ENCODE results near the gene ZBTB20.
A peak's percentile ranks its signal among the peaks of the same experiment; 100 is the strongest.
"Not testable (repeated sequence)": the region's sequence is repeated elsewhere in the genome, so short reads cannot be mapped to it uniquely, and the experiment has no call there.

The ZBTB20 gene

GRCh38 chr3:115148142-115148790 is 1.2 kb upstream of the ZBTB20 start:
- FAIRE-seq (no peak), DNase-seq (ENCODE audit: insufficient read length, low spot score) (no peak)

- FAIRE-seq (peak; percentile 97), DNase-seq (ENCODE audit: insufficient read length, low spot score) (peak; percentile 92)
Observed at GRCh38 chr3:115147329-115148141, 447 bp upstream of the ZBTB20 start.

GRCh38 chr3:115146032-115146417 is 1.1 kb downstream of the ZBTB20 start:
- DNase-seq (ENCODE audit: insufficient read length, low spot score) (peak; percentile 37), FAIRE-seq (no peak)

DNA sequence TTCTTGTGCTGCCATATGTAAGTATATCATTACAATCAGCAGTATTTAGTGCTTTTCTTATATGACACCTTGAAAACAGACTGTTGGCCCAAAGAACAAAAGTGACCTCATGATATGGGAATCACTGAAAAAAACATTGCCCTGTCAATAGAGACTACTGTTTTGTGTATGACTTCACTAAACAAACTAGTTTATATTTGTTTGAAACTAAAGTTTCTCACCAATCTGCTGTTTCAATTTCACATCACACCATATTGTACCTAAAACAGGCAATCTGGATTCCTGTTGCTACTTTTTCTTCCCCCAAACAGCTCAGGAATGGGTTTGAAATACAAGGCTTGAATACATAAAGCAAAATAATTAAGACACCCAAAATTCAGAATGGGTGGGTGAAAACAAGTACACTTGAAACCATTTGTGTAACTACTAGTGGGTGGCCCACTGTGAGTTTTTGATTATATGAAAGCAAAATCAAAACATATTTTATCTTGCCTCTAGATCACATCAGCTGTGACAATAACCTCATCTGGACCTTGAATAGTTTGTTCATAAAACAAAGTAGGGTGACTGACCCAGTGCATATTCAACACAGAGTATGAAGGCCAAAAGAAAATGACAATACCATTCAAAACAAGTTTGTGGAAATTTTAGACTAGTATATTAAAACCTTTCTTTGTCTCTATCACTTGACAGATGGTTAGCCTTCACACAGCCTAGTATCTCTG is 5.9 kb downstream of the ZBTB20 start:
- DNase-seq (ENCODE audit: insufficient read length, low spot score) = no peak
- FAIRE-seq = no peak

DNA sequence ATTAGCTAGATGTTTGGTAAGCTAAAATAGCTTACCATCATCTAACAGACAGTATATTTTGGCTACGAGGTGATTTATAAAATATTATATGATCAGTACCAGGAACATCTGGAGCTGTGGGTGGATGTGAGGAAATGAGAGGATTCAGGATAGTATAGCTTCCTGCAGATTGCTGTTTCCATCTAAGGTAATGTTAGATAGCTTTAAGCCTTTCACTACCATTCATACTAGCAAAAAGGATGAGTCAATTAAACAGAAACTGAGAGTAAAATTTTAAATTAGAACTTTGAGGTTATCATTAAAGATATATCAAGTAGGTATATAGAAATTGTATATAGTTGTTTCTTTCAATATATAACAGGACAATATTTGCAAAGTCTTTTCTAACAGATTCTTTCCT is 8.0 kb downstream of the ZBTB20 start:
- no peak for FAIRE-seq

DNA sequence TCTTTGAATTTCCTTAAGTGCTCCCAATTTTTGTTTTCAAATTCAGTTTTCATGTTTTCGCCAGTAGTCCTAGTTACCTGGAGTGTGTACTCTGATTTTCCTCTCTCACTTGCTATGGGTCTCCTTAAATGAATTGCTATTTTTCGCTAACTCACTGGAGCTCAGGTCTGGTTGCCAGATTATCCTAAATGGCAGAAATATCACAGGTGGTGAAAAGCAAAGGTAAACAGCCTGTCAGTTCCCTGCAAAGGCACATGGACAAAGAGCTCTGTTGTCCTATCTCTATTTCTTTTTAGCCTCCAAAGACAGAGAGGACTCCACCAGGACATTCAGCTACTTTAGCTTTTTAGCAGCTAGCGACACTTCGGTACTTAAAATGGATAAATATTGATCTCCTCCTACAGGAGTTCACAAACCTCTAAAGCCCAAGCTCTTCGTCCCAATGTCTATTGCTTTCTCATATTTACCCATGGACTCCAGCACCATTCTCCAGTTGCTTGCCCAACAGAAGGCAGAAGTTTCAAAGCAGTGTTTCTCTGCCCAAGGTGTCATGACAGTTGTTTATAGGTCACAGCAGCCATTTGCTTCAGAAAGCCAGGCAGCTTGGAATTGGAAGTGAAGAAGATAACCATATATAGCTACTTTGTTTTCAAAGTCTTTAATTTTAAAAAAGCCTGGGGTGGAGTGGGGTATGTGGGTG is 12.3 kb downstream of the ZBTB20 start:
- FAIRE-seq (no peak), DNase-seq (ENCODE audit: insufficient read length, low spot score) (no peak)

More for the DNA sequence above, 8.0 kb downstream of the ZBTB20 start:
- no peak for DNase-seq (ENCODE audit: insufficient read length, low spot score)

DNA sequence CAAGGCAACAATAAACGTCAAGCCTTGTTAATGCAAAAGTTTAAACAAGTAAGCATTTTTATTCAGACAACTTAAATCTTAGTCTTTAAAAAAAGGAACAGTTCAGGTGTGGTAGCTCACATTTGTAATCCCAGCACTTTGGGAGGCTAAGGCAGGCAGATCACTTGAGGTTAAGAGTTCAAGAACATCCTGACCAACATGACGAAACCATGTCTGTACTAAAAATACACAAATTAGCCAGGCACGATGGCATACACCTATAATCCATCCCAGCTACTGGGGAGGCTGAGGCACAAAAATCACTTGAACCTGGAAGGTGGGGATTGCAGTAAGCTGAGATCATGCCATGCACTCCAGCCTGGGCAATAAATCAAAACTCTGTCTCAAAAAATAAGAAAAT is 19.9 kb downstream of the ZBTB20 start:
- DNase-seq (ENCODE audit: insufficient read length, low spot score) = no peak
- FAIRE-seq = no peak

DNA sequence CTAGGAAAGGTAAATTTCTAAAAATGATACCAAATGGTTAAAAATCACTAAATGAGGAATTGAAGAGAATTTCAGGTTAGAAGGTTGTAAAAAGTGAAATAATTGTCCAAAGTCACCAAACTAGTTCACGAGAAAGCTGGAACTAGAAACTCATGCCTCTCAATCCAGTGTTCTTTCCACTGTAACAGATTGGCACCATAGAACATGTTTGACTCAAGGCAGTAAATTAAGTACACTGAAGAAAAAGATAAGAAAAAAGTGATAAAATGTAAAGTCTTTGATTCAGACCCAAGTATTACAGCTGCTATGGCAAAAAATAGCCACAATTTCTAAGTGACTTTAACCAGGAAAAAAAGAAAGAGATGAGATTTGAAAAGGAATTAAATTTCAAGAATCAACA is 26.5 kb downstream of the ZBTB20 start:
- FAIRE-seq (no peak), DNase-seq (ENCODE audit: insufficient read length, low spot score) (no peak)

GRCh38 chr3:115113367-115113766 is 33.7 kb downstream of the ZBTB20 start:
- DNase-seq (ENCODE audit: insufficient read length, low spot score) = no peak
- no peak for FAIRE-seq

DNA sequence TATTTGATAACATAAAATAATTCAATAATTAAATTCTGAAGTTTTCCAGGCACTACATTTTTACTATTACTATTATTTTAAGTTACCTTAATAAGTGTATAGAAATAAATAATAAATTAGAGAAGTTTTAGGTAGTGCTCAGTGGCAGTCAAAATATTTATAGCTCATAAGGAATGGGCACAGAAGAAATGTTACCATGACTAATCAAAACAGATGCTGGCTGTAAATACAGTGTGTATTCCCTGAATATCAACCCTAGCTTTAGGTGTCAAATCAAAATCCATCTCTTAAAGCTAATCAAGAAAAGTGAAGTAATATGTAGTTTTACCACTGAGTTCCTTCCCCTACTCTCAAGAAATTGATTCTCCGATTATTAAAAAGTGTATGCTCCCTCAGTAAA is 35.5 kb downstream of the ZBTB20 start:
- FAIRE-seq = no peak

DNA sequence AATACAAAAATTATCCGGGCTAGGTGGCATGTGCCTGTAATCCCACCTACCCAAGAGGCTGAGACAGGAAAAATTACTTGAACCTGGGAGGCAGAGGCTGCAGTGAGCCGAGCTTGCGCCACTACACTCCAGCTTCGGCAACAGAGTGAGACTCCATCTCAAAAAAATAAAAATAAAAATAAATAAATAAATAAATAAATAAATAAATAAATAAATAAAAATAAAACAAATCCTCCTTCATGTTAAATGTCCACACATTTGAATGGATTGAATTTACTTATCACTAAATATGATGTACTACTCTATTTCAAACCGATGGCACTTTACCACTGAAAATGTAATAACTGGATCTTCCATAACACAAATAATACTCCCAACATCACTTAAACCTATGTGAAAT is 36.3 kb downstream of the ZBTB20 start:
- no peak for FAIRE-seq

More for the DNA sequence above, 35.5 kb downstream of the ZBTB20 start:
- DNase-seq (ENCODE audit: insufficient read length, low spot score) = no peak

GRCh38 chr3:115110066-115110465 is 37.0 kb downstream of the ZBTB20 start:
- not testable (repeated sequence) for DNase-seq (ENCODE audit: insufficient read length, low spot score); FAIRE-seq

More for the DNA sequence above, 36.3 kb downstream of the ZBTB20 start:
- no peak for DNase-seq (ENCODE audit: insufficient read length, low spot score)

- FAIRE-seq (no peak), DNase-seq (ENCODE audit: insufficient read length, low spot score) (no peak)
Observed at GRCh38 chr3:115108614-115109013, 38.5 kb downstream of the ZBTB20 start.

- FAIRE-seq = no peak
- no peak for DNase-seq (ENCODE audit: insufficient read length, low spot score)
Observed at GRCh38 chr3:115102046-115102445, 45.0 kb downstream of the ZBTB20 start.

- DNase-seq (ENCODE audit: insufficient read length, low spot score) (no peak), FAIRE-seq (no peak)
Observed at GRCh38 chr3:115100806-115101205, 46.3 kb downstream of the ZBTB20 start.

DNA sequence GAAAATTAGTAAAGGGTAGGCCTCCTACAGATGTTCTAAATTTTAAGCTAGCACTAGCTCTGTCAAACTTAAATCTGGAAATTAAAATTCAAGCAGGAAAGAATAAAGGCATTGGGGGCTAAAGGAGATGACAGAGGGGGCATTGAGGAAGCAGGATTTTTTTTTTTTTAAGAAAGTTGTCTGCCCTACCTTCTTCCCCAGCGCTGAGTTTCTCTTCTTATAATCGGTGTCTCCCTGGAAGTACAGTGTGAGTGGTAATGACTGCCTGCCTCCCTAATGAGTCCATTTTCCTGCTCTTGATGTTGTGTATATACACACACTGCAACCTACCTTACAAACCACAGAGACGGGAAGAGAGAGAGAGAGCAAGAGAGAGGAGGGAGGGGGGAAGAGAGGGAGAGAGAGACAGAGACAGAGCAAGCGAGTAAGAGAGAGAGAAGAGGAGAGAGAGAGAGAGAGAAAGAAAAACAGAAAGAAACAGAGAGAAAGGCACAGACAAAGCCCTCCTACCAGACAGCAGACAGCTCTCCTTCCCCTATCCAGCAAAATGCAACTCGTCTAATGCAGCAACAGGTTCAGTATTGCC is 47.0 kb downstream of the ZBTB20 start:
- no peak for DNase-seq (ENCODE audit: insufficient read length, low spot score)
- no peak for FAIRE-seq

GRCh38 chr3:115099134-115099985 is 47.7 kb downstream of the ZBTB20 start:
- FAIRE-seq = no peak
- DNase-seq (ENCODE audit: insufficient read length, low spot score) = no peak

GRCh38 chr3:115098354-115099073 is 48.6 kb downstream of the ZBTB20 start:
- DNase-seq (ENCODE audit: insufficient read length, low spot score) (no peak), FAIRE-seq (no peak)

DNA sequence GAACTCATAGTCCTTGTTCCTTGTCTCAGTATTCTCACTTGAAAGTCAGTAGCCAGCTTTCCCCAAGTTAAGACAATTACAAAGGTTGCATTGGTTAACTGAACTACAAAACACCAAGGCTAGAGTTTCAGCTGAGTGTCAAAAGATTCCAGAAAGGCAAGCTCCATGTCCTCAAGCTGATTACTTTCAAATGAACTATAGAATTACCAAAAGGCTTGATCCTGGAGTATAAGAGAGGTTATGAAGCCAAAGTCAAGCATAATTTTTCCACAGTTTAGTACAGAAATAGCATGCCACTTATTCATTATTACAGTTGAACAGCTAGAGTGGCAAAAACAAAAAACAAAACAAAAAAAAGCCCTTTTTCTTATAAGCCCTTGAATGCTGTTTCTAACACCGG is 51.9 kb downstream of the ZBTB20 start:
- no peak for DNase-seq (ENCODE audit: insufficient read length, low spot score)
- FAIRE-seq = no peak
